ENCODE results near the gene SLC35F1.

- TF ChIP-seq CTCF (IDR thresholded peaks at IDR 0.05) (no peak), POLR2A (IDR thresholded peaks at IDR 0.05) (no peak)
Measured at GRCh38 chr6:118320652-118321051, 413.6 kb downstream of the SLC35F1 start.

All from testis (tissue), 2 donors.